GM19239 (cell line): ENCODE measurements around the gene CPSF3.
"Not testable (repeated sequence)": the region's sequence is repeated elsewhere in the genome, so short reads cannot be mapped to it uniquely, and the experiment has no call there.

Experiments
- DNase-seq: peaks from one replicate; pipeline ENCODE4 v3.0.0; 2011; ENCODE audit warnings: low spot score; ENCODE audit not compliant: insufficient read length
- FAIRE-seq: peaks from 2 replicates; lab custom pipeline; 2011; peaks lifted over from hg19 to GRCh38; lab: Jason Lieb, UNC

Gene CPSF3

DNA sequence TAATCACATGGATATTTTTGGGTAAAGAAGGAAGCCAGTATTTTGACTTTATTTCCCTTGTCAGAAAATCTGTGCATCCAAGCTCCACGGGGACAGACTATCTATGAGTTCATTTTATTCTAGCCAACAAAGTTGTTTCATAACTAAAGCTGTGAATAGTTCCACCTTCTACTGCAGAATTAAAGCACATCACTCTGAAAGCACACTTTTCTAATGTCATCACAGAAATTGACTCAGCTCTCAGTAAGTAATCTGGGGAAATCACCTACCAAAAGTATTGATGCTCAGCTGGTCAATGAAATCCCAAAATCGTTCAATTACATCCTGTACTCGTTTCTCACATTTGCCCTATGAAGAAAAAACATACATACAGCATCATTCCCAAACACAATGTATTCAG lies 70.0 kb downstream of the CPSF3 start:
- DNase-seq (no peak), FAIRE-seq (no peak)

DNA sequence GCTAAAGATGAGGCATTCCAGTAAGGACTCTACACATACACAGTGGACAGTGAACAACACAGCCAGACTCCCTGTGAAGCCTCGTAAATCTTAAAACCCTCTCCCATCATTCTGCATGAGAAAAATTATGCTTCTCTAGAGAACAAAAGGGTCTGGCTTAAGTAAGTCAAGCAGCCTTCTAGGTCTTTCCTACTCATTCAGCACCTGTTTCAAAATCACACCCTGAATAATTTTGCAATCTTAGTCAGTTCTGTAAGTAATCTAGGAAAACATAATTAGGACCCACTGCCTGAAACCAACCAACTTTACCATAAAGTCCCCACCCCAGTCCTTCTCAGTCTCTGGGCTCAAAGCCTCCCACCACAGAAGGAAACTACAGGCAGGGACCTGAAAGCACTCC lies 70.6 kb downstream of the CPSF3 start:
- no peak for DNase-seq
- FAIRE-seq: no peak

DNA sequence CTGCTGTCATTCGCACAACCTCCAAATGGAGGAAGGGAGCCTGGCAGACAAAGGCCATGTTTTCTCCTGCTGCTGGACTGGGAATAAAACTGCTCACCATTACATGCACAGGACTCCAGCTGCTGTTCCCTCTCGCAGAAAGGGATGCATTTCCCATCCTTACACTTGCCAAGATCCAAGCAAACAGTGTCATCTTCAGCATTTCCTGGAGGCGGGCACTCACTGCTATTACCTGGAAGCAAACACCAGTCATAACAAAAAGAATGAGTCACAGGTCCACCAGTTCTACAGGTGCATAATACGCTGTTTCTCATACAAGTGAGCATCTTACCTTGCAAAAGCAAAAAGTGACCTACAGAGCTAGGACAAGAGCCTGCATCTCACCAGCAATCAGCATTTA lies 73.6 kb downstream of the CPSF3 start:
- FAIRE-seq (no peak), DNase-seq (no peak)

DNA sequence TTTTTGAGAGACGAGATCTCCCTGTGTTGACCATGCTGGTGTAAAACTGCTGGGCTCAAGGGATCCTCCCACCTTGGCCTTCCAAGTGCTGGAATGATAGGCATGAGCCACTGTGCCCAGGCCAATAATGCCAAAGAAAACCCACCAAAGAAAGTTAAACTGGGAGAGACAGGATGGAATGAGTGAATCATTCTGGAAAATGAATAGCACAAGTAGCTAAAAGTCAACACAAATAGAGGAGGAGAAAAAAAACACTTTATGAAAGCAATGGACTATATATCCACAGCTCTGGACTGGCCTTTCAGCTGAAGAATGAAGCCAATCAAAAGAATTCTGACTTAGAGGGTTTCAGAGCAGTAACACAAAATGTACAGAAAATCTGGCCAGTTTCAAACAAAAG lies 74.8 kb downstream of the CPSF3 start:
- no peak for FAIRE-seq
- DNase-seq: no peak

DNA sequence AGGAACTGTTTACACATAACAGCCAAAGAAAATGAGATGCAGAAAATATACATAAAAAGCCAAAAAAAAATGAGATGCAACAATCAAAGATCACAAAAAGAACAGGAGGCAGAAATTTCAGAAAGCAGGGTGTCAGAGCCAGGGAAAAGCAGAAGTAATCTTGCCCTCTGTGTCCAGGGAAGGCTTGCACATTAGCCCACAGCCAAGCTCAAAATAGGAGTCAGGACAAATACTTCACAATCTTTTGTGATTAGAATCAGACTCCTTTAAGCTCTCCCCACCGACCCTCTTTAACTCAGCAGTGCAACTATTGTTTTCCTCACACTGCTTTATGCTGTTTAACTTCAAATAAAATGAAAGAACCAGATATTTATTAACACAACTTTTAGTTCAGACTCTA lies 85.5 kb downstream of the CPSF3 start:
- DNase-seq: no peak
- FAIRE-seq: no peak

DNA sequence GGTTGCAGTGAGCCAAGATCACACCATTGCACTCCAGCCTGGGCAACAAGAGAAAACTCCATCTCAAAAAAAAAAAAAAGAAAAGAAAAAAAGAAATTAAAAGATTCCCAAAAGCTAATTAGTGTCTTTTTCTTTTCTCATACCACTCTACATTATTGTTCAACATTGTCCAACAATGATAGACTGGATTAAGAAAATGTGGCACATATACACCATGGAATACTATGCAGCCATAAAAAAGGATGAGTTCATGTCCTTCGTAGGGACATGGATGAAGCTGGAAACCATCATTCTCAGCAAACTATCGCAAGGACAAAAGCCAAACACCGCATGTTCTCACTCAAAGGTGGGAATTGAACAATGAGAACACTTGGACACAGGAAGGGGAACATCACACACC lies 90.5 kb downstream of the CPSF3 start:
- DNase-seq, FAIRE-seq: not testable (repeated sequence)

DNA sequence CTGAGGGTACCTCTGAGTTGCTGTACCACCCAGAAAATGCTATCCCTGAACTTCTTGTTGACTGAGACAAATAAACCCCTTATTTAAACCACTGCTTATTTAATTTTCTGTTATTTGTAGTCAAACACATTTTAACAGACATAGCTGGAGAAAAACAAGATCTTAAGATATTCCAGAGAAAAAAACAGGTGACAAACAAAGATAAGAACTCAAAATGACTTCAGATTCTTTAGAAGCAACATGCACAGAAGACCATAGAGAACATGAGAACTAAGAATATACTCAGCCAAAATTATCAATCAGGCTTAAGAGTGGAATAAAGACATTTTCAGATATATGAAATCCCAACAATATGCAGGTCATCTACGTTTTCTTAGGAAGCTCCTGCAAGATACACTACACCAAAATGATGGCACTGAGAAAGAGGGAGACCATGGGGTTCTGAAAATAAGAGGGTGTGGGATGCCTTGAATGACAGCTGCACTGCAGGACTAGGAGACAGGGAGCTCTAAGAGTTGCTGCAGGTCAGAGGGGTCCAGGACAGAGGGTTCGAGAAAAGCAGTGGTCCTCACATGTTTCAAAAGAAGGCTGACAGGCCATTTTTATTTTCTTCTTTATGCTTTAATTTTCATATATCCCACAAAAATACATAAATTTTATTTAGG lies 93.8 kb downstream of the CPSF3 start:
- FAIRE-seq: no peak
- no peak for DNase-seq

DNA sequence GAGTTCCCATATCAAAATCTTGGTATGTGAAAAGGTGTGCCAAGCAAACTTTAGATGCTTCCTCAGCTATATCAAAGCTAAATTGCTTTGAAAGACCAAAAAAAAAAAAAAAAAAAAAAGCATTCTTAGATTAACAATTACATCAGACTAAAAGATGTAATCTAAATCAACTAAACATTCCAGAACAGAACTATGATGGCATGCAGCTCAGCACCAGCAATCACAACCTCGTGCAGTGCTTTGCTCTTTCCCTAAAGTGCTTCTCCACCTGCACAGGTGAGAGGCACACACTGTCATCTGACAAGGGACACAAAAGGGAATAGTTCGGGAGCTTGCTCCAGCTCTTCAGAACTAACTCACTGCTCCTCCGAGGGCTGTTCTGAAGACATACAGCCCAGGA lies 94.7 kb downstream of the CPSF3 start:
- no peak for DNase-seq
- FAIRE-seq: no peak

DNA sequence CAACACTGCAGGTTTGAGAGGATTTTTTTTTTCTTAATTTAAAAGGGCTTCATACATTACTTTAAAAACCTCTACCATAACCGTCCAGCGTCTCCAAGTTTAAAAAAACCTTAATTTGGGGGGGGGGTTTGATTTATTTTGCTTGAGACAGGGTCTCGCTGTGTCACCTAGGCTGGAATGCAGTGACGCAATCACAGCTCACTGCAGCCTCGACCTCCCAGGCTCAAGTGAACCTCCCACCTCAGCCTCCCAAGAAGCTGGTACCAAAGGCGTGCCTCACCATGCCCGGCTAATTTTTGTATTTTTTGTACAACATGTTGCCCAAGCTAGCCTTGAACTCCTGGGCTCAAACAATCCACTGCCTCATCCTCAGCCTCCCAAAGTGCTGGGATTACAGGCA lies 95.3 kb downstream of the CPSF3 start:
- no peak for FAIRE-seq
- DNase-seq: no peak

DNA sequence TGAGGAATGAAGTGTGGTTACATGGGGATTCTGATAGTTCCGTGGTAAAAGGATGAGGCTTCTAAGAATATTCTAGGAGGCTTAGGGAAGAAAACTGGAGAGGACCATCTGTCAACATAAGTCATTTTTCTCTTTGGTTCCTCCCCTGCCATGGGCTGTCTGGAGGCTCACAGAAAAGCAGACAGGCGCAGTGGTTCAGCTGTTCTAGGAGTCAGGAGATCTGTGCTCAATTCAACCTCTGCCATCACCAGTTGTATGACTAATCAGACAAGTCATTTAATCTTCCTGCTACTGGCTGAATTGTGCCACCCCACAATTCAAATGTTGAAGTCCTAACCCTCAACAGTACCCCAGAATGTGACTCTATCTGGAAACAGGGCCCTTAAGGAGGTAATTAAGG lies 95.8 kb downstream of the CPSF3 start:
- DNase-seq (no peak), FAIRE-seq (no peak)
